Measurements from ENCODE around the gene POMGNT2. TPM values are rescaled to one million over a fixed set of nuclear protein-coding genes. Genes with fewer than 3 reads are reported as not detected.

POMGNT2 gene
- total and polyA plus RNA-seq, 4 donors: 5.8 to 6.6 (median 6.5) TPM

DNA sequence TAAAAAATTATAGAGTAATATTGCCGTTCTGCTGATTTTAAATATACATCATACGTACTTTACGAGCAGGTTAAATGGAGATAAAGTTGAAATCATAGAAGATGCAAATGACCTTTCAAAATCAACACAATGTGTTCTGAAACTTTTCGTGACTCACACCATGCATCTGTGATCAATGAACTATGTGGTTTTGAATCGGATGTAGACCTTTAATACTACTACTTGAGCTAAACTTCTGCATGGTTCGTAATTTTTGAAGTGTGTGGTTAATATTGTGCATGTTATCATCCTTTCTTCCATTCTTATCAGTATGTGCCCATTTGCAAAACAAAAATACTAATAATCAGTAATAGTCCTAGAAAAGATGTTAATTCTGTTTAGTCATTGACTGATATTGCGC lies 67.9 kb downstream of the POMGNT2 start:
- H3K27me3 ChIP-seq (ENCODE audit: control insufficient read depth in 4 of 4, insufficient read depth in 4 of 4, low read length in 3 of 4): no peaks in the 10 kb centered on the region
- TF ChIP-seq TAF1 (conservative IDR thresholded peaks at IDR 0.05) (no peak), HNF4G (IDR thresholded peaks at IDR 0.05) (no peak), JUND (IDR thresholded peaks at IDR 0.05) (no peak), FOXA2 (IDR thresholded peaks at IDR 0.05) (no peak), YY1 (IDR thresholded peaks at IDR 0.05) (no peak), GABPA (IDR thresholded peaks at IDR 0.05 in 1 of 2, conservative IDR thresholded peaks at IDR 0.05 in 1 of 2) (no peak), FOXA1 (IDR thresholded peaks at IDR 0.05) (no peak), HNF4A (conservative IDR thresholded peaks at IDR 0.05) (no peak), NR2F2 (IDR thresholded peaks at IDR 0.05) (no peak), RAD21 (IDR thresholded peaks at IDR 0.05) (no peak), SP1 (IDR thresholded peaks at IDR 0.05) (no peak), RXRA (IDR thresholded peaks at IDR 0.05) (no peak)
- TF ChIP-seq, protein P1, sequence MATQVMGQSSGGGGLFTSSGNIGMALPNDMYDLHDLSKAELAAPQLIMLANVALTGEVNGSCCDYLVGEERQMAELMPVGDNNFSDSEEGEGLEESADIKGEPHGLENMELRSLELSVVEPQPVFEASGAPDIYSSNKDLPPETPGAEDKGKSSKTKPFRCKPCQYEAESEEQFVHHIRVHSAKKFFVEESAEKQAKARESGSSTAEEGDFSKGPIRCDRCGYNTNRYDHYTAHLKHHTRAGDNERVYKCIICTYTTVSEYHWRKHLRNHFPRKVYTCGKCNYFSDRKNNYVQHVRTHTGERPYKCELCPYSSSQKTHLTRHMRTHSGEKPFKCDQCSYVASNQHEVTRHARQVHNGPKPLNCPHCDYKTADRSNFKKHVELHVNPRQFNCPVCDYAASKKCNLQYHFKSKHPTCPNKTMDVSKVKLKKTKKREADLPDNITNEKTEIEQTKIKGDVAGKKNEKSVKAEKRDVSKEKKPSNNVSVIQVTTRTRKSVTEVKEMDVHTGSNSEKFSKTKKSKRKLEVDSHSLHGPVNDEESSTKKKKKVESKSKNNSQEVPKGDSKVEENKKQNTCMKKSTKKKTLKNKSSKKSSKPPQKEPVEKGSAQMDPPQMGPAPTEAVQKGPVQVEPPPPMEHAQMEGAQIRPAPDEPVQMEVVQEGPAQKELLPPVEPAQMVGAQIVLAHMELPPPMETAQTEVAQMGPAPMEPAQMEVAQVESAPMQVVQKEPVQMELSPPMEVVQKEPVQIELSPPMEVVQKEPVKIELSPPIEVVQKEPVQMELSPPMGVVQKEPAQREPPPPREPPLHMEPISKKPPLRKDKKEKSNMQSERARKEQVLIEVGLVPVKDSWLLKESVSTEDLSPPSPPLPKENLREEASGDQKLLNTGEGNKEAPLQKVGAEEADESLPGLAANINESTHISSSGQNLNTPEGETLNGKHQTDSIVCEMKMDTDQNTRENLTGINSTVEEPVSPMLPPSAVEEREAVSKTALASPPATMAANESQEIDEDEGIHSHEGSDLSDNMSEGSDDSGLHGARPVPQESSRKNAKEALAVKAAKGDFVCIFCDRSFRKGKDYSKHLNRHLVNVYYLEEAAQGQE (IDR thresholded peaks at IDR 0.05): no peak
- TF ChIP-seq, protein P2, sequence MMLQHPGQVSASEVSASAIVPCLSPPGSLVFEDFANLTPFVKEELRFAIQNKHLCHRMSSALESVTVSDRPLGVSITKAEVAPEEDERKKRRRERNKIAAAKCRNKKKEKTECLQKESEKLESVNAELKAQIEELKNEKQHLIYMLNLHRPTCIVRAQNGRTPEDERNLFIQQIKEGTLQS (IDR thresholded peaks at IDR 0.05): no peak
- TF ChIP-seq, protein P3, sequence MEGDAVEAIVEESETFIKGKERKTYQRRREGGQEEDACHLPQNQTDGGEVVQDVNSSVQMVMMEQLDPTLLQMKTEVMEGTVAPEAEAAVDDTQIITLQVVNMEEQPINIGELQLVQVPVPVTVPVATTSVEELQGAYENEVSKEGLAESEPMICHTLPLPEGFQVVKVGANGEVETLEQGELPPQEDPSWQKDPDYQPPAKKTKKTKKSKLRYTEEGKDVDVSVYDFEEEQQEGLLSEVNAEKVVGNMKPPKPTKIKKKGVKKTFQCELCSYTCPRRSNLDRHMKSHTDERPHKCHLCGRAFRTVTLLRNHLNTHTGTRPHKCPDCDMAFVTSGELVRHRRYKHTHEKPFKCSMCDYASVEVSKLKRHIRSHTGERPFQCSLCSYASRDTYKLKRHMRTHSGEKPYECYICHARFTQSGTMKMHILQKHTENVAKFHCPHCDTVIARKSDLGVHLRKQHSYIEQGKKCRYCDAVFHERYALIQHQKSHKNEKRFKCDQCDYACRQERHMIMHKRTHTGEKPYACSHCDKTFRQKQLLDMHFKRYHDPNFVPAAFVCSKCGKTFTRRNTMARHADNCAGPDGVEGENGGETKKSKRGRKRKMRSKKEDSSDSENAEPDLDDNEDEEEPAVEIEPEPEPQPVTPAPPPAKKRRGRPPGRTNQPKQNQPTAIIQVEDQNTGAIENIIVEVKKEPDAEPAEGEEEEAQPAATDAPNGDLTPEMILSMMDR (IDR thresholded peaks at IDR 0.05; ENCODE audit: low read depth, low read length, missing input control): no peak
- TF ChIP-seq, protein P4, sequence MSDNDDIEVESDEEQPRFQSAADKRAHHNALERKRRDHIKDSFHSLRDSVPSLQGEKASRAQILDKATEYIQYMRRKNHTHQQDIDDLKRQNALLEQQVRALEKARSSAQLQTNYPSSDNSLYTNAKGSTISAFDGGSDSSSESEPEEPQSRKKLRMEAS (IDR thresholded peaks at IDR 0.05): no peak
- TF ChIP-seq, protein P5, sequence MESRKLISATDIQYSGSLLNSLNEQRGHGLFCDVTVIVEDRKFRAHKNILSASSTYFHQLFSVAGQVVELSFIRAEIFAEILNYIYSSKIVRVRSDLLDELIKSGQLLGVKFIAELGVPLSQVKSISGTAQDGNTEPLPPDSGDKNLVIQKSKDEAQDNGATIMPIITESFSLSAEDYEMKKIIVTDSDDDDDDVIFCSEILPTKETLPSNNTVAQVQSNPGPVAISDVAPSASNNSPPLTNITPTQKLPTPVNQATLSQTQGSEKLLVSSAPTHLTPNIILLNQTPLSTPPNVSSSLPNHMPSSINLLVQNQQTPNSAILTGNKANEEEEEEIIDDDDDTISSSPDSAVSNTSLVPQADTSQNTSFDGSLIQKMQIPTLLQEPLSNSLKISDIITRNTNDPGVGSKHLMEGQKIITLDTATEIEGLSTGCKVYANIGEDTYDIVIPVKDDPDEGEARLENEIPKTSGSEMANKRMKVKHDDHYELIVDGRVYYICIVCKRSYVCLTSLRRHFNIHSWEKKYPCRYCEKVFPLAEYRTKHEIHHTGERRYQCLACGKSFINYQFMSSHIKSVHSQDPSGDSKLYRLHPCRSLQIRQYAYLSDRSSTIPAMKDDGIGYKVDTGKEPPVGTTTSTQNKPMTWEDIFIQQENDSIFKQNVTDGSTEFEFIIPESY (IDR thresholded peaks at IDR 0.05): no peak
- H3K36me3 ChIP-seq (ENCODE audit: control insufficient read depth in 4 of 4, insufficient read depth in 3 of 4, low read depth in 1 of 4, low read length in 3 of 4): peaks cover 0 to 10% (median 0%) of the 10 kb centered on the region in 4 donors
- H3K4me3 ChIP-seq (ENCODE audit: low read depth in 1 of 3, low read length in 3 of 3): no peak overlapping the region
- H3K9ac ChIP-seq (ENCODE audit: low read depth in 1 of 2, low read length in 2 of 2): no peak overlapping the region
- H3K27ac ChIP-seq (ENCODE audit: low read depth in 1 of 2, low read length in 2 of 2): no peak overlapping the region
- no peaks in the 10 kb centered on the region for H3K9me3 ChIP-seq (ENCODE audit: control insufficient read depth in 4 of 4, low read length in 3 of 4)
- no peak for DNase-seq (ENCODE audit: low spot score)
- 88% methylated on average over 7 of the region's 7 CpGs for WGBS
- peaks cover 0 to 7% (median 2%) of the 10 kb centered on the region in 4 donors for H3K4me1 ChIP-seq (ENCODE audit: control insufficient read depth in 4 of 4, insufficient read depth in 4 of 4, low read length in 3 of 4)

Data from liver (tissue), 9 donors.